ENCODE results near the gene CAV2.

DNA sequence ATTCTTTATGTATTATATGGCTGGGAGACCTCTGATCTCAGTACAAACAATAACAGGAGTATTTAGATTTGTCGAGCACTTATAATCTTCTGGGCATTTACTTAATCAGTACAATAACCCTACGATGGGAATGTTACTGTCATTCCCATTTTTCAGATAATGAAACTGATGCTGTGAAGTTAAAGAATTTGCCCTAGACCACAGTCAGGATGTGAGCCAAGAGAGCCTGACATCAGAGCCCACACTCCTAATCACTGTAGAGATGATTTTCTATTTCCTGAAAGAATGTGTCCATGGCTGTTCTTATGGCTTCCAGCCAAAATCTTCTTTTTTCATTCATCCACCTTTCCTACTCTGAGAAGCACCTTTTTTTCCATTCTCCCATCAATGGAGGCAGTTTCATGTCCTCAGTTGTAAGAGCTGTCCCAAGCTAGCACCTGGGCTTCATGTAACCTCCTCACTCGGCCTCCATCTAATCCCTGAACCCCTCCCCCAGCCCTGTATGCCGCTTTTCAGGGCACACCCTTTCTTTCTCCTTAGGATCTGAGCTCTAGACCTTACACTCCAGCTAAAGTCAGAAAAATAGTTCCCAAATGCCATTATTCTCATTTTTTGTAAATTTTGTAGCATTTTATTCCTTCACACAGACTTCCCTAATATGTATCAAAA lies 13.1 kb downstream of the CAV2 start:
- TF ChIP-seq POLR2AphosphoS5 (IDR thresholded peaks at IDR 0.05) (no peak), CTCF (IDR thresholded peaks at IDR 0.05) (no peak)

All from esophagus muscularis mucosa (tissue), 3 donors.